ENCODE data around the gene TTBK1. TPM values are rescaled to one million over a fixed set of nuclear protein-coding genes. Genes with fewer than 3 reads are reported as not detected.
A peak's percentile ranks its signal among the peaks of the same experiment; 100 is the strongest.

Gene TTBK1
- total RNA-seq, 2 experiments from 2014 or later = 0.09 to 0.11 TPM

GRCh38 chr6:43271944-43272343 lies 28.7 kb downstream of the TTBK1 start:
- no peak for TF ChIP-seq CTCF (IDR thresholded peaks at IDR 0.05)
- DNase-seq (no peak), ATAC-seq (no peak)
- POLR2A ChIA-PET = interaction anchor here (1.3 kb wide), 1 partner anchor 25 kb away, joined by 3 read pairs; no protein-coding TSS in a partner anchor
- Mint-ChIP-seq H3K4me3 (no peak overlapping the region), H3K4me1 (ENCODE audit: low read depth) (peaks cover 19% of the 10 kb centered on the region), H3K27ac (no peak overlapping the region), H3K36me3 (ENCODE audit: low read depth) (no peaks in the 10 kb centered on the region), H3K9me3 (no peaks in the 10 kb centered on the region), H3K27me3 (peaks cover 30% of the 10 kb centered on the region)
- intact Hi-C loops (cut with micrococcal nuclease) = no loop called here
- CTCF ChIA-PET = interaction anchor here (1.1 to 1.5 kb wide), 2 partner anchors 8 to 36 kb away, joined by 3 to 6 read pairs; partner anchors contain the start of gene CRIP3

- peaks cover 35% of the 10 kb centered on the region for H3K27me3 Mint-ChIP-seq
- H3K27ac Mint-ChIP-seq = no peak overlapping the region
- ChIA-PET POLR2A (no interaction called here), CTCF (no interaction called here)
- intact Hi-C loops (cut with micrococcal nuclease) = no loop called here
- no peak for TF ChIP-seq CTCF (IDR thresholded peaks at IDR 0.05)
- H3K9me3 Mint-ChIP-seq = no peaks in the 10 kb centered on the region
- ATAC-seq (no peak), DNase-seq (no peak)
- peaks cover 18% of the 10 kb centered on the region for H3K4me1 Mint-ChIP-seq (ENCODE audit: low read depth)
- H3K4me3 Mint-ChIP-seq = no peak overlapping the region
- H3K36me3 Mint-ChIP-seq (ENCODE audit: low read depth) = no peaks in the 10 kb centered on the region
These were observed 30.4 kb downstream of the TTBK1 start for GRCh38 chr6:43273707-43274106.

- no peaks in the 10 kb centered on the region for H3K36me3 Mint-ChIP-seq (ENCODE audit: low read depth)
- DNase-seq = no peak
- peaks cover 13% of the 10 kb centered on the region for H3K4me1 Mint-ChIP-seq (ENCODE audit: low read depth)
- ChIA-PET CTCF (no interaction called here), POLR2A (no interaction called here)
- peaks cover 35% of the 10 kb centered on the region for H3K27me3 Mint-ChIP-seq
- no peak for ATAC-seq
- intact Hi-C loops (cut with micrococcal nuclease) = no loop called here
- TF ChIP-seq CTCF (IDR thresholded peaks at IDR 0.05) = no peak
- no peaks in the 10 kb centered on the region for H3K9me3 Mint-ChIP-seq
- no peak overlapping the region for H3K27ac Mint-ChIP-seq
- H3K4me3 Mint-ChIP-seq = peak overlapping the region; percentile 52
These were observed 31.0 kb downstream of the TTBK1 start for GRCh38 chr6:43274127-43274915.

GRCh38 chr6:43274916-43275597 lies 31.8 kb downstream of the TTBK1 start:
- Mint-ChIP-seq H3K36me3 (ENCODE audit: low read depth) (no peaks in the 10 kb centered on the region), H3K9me3 (no peaks in the 10 kb centered on the region), H3K27me3 (peaks cover 34% of the 10 kb centered on the region), H3K27ac (no peak overlapping the region), H3K4me3 (peak overlapping the region; percentile 64), H3K4me1 (ENCODE audit: low read depth) (peaks cover 10% of the 10 kb centered on the region)
- ChIA-PET POLR2A (no interaction called here), CTCF (no interaction called here)
- intact Hi-C loops (cut with micrococcal nuclease) = no loop called here
- peak; percentile 40 for ATAC-seq
- DNase-seq = peak; percentile 53
- no peak for TF ChIP-seq CTCF (IDR thresholded peaks at IDR 0.05)

All from activated CD8-positive, alpha-beta T cell treated with anti-CD3 and anti-CD28 coated beads for 36 hours (primary cell).